Panc1 (cell line): ENCODE data around the gene ZSCAN31. TPM values are rescaled to one million over a fixed set of nuclear protein-coding genes. Genes with fewer than 3 reads are reported as not detected.

ENCODE experiments used
- ATAC-seq: fragments of 200-7000 bp; cut with Tn5 transposase; 2 replicates; pipeline ENCODE4 v1.9.1; 2020; ENCODE audit warnings: mild to moderate bottlenecking, moderate library complexity
- BruUV-seq: library from RNA; stranded (reverse); fragments of 400-500 nt; replicated peaks from 2 replicates; lab custom pipeline; 2021; lab: Mats Ljungman, UMichigan
- CTCF ChIA-PET: fragments of 300-600 bp; sonication (Branson Sonifier 250); formaldehyde crosslinking; loops from one replicate; lab custom pipeline; 2022; ENCODE audit warnings: antibody characterized with exemption; lab: Charles Lee
- POLR2A ChIA-PET: fragments of 300-600 bp; sonication (Branson Sonifier 250); formaldehyde crosslinking; loops from one replicate; lab custom pipeline; 2022; ENCODE audit warnings: antibody characterized with exemption; lab: Charles Lee
- DNase-seq: peaks from one replicate; pipeline ENCODE4 v3.0.0-alpha.2; 2010; ENCODE audit warnings: low read depth, low spot score
- H3K27ac ChIP-seq: 2 replicates; pipeline ENCODE4 v1.5.1; 2011; ENCODE audit warnings: mild to moderate bottlenecking, low read length, inconsistent platforms
- H3K27me3 ChIP-seq: fragments of 200-500 bp; sonication (Bioruptor generic); 2 replicates; pipeline ENCODE4 v1.6.0; 2014; ENCODE audit warnings: low read length, inconsistent platforms; ENCODE audit not compliant: control insufficient read depth, insufficient read depth
- H3K36me3 ChIP-seq: fragments of 200-500 bp; sonication (Bioruptor generic); 2 replicates; pipeline ENCODE4 v1.5.1; 2014; ENCODE audit warnings: inconsistent platforms, mild to moderate bottlenecking, low read length, moderate library complexity; ENCODE audit not compliant: control insufficient read depth, insufficient read depth
- H3K4me1 ChIP-seq: 2 replicates; pipeline ENCODE4 v1.5.1; 2011; ENCODE audit warnings: inconsistent platforms, mild to moderate bottlenecking, low read length, moderate library complexity; ENCODE audit not compliant: control insufficient read depth, insufficient read depth
- H3K4me3 ChIP-seq, 2 experiments: 2 replicates each; pipeline ENCODE4 v1.5.1; 2011 to 2012; ENCODE audit warnings: low read depth in 2 of 2, low read length in 2 of 2, mild to moderate bottlenecking in 2 of 2, inconsistent platforms in 1 of 2, moderate library complexity in 1 of 2
- H3K9me3 ChIP-seq: fragments of 200-500 bp; sonication (Bioruptor generic); 2 replicates; pipeline ENCODE4 v1.5.1; 2014; ENCODE audit warnings: low read depth, mild to moderate bottlenecking, inconsistent platforms, low read length, moderate library complexity; ENCODE audit not compliant: control insufficient read depth, insufficient read depth
- POLR2AphosphoS5 ChIP-seq: IDR thresholded peaks from 2 replicates; pipeline ENCODE4 v1.6.1; 2012; ENCODE audit warnings: mild to moderate bottlenecking, low read depth, low read length, moderate library complexity
- SIN3A ChIP-seq: IDR thresholded peaks from 2 replicates; pipeline ENCODE4 v1.6.1; 2012; ENCODE audit warnings: low read depth, mild to moderate bottlenecking, low read length, moderate library complexity, borderline replicate concordance; ENCODE audit not compliant: insufficient read depth
- TCF7L2 ChIP-seq: IDR thresholded peaks from 2 replicates; pipeline ENCODE4 v1.6.1; 2011; ENCODE audit warnings: mild to moderate bottlenecking, low read depth, low read length, inconsistent platforms
- in situ Hi-C: cut with HindIII; loops from 2 replicates; pipeline ENCODE4 v1.10.0; 2016; ENCODE audit warnings: low sequenced_read_pairs, low pct_unique_long_range_greater_than_20kb
- intact Hi-C: fragments of 100-400 bp; cut with micrococcal nuclease; formaldehyde crosslinking; loops from one replicate; pipeline ENCODE4 v1.10.0; 2022; ENCODE audit not compliant: unreplicated experiment
- total RNA-seq: library from RNA; stranded (reverse); gene quantifications from one replicate; pipeline ENCODE4 v1.2.1, GENCODE V29; 2021; ENCODE audit not compliant: unreplicated experiment
- TF ChIP-seq, protein P1 (sequence below): fragments of 450-650 bp; IDR thresholded peaks from 2 replicates; pipeline ENCODE4 v1.5.1; 2017; ENCODE audit warnings: mild to moderate bottlenecking
- TF ChIP-seq, protein P2 (sequence below), 2 experiments: IDR thresholded peaks; 2 replicates each; pipeline ENCODE4 v1.6.1; 2011 to 2012; ENCODE audit warnings: low read depth in 2 of 2, control low read depth in 1 of 2, low read length in 1 of 2, mild to moderate bottlenecking in 1 of 2, moderate library complexity in 1 of 2; ENCODE audit not compliant: insufficient read depth in 1 of 2

The ZSCAN31 gene
- total RNA-seq, 1 experiment from 2014 or later = 10.4 TPM

DNA sequence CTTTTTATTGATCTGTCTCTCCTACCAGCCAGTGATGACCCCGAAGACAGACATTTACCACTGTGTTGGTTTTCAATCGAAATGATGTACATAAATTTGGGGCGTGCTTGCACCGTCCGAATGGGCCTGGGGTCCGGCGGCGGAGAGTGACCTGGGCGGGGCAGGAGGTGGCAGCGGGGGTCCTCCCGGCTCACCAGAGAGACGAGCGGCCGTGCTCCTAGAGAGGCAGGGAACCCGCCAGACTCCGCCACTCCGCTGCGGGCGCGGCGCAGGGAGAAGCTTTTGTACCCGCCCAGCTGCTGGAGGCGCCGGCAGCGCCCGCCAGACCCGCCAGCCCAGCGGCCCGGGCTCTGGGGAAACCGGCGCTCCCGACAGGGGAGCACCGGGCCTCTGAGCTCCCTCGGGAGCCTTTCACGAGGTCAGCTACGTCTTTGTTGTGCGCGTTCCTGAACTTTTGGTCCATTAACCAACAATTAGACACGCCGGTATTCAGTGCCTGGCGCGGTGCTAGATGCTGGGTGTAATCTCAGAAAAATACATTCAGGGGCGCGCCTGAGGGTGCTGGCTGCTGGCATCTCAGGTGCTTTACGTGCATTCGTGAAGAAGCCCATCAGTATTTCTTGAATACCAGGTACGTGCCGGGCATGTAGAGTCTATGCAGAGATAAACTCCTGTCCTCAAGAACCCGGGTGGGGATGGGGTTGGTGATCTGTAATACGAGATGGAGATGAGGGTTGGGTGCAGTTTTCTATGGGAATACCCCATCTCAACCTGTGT is 54.5 kb downstream of the ZSCAN31 start, which contains the start of gene PGBD1:
Gene PGBD1, plus strand, starts transcription at position 285 of the 777 bp plus-strand sequence. CDS start 2,242 bp downstream, outside the sequence.
- in situ Hi-C loops (no loop called here), intact Hi-C loops (no loop called here)
- Histone ChIP-seq H3K9me3 (no peaks in the 10 kb centered on the region; the same call in 1 of the 2 replicates), H3K27ac (peak within 1 kb of the TSS; percentile 89), H3K4me3 (peak within 1 kb of the TSS; percentile 68 to 82), H3K27me3 (no peaks in the 10 kb centered on the region), H3K36me3 (0 out of 2 replicates have a peak, but pooled peaks cover 3% of the 10 kb centered on the region), H3K4me1 (peaks cover 7% of the 10 kb centered on the region; the same call in 1 of the 2 replicates)
- DNase-seq (no peak), ATAC-seq (peak; percentile 98)
- no TSS peak for BruUV-seq
- ChIA-PET POLR2A (no interaction called here), CTCF (interaction anchor here (0.6 kb wide), 1 partner anchor 64 kb away, joined by 3 read pairs; no protein-coding TSS in a partner anchor)
- TF ChIP-seq, protein P1, sequence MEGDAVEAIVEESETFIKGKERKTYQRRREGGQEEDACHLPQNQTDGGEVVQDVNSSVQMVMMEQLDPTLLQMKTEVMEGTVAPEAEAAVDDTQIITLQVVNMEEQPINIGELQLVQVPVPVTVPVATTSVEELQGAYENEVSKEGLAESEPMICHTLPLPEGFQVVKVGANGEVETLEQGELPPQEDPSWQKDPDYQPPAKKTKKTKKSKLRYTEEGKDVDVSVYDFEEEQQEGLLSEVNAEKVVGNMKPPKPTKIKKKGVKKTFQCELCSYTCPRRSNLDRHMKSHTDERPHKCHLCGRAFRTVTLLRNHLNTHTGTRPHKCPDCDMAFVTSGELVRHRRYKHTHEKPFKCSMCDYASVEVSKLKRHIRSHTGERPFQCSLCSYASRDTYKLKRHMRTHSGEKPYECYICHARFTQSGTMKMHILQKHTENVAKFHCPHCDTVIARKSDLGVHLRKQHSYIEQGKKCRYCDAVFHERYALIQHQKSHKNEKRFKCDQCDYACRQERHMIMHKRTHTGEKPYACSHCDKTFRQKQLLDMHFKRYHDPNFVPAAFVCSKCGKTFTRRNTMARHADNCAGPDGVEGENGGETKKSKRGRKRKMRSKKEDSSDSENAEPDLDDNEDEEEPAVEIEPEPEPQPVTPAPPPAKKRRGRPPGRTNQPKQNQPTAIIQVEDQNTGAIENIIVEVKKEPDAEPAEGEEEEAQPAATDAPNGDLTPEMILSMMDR = no peak
- TF ChIP-seq SIN3A (peak; percentile 57; the same call in 1 of the 2 replicates), TCF7L2 (no peak; the same call in 1 of the 2 replicates), POLR2AphosphoS5 (peak; percentile 68)
- TF ChIP-seq, protein P2, sequence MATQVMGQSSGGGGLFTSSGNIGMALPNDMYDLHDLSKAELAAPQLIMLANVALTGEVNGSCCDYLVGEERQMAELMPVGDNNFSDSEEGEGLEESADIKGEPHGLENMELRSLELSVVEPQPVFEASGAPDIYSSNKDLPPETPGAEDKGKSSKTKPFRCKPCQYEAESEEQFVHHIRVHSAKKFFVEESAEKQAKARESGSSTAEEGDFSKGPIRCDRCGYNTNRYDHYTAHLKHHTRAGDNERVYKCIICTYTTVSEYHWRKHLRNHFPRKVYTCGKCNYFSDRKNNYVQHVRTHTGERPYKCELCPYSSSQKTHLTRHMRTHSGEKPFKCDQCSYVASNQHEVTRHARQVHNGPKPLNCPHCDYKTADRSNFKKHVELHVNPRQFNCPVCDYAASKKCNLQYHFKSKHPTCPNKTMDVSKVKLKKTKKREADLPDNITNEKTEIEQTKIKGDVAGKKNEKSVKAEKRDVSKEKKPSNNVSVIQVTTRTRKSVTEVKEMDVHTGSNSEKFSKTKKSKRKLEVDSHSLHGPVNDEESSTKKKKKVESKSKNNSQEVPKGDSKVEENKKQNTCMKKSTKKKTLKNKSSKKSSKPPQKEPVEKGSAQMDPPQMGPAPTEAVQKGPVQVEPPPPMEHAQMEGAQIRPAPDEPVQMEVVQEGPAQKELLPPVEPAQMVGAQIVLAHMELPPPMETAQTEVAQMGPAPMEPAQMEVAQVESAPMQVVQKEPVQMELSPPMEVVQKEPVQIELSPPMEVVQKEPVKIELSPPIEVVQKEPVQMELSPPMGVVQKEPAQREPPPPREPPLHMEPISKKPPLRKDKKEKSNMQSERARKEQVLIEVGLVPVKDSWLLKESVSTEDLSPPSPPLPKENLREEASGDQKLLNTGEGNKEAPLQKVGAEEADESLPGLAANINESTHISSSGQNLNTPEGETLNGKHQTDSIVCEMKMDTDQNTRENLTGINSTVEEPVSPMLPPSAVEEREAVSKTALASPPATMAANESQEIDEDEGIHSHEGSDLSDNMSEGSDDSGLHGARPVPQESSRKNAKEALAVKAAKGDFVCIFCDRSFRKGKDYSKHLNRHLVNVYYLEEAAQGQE (IDR thresholded peaks at IDR 0.05; ENCODE audit: insufficient read depth in 1 of 2, low read depth in 2 of 2, low read length in 1 of 2) = no peak

DNA sequence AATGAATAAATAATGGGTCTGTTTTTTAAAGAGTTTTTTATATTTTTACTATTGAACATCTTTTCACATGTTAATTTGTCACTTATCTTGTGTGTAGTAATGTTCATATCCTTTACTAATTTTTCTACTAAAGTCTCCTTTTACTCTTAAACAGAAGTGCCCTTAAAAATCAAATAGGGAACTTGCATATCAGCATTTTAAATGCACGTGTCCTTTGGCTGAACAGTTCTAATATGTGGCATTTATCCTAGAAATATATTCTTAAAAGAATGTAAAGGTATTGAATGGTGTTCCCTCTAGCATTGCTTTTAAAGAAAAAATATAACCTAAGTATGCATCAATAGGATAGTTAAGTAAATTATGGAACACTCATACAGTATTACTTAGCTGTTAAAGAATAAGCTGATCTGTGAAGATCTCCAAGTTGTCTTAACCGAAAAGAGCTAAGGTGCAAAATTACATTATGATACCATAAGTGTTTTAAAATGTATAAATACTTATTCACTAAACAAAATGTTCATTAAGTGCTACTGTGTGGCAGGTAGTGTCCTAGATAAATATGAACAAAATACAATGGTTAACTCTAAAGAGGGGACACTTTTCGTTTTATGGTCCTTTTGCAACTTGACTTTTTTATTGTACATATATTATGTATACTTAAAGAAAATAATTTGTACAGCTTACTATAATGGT is 55.2 kb downstream of the ZSCAN31 start:
- in situ Hi-C loops = no loop called here
- Histone ChIP-seq H3K4me3 (peak overlapping the region; percentile 68 to 82), H3K27ac (peak overlapping the region; percentile 89), H3K27me3 (no peaks in the 10 kb centered on the region), H3K9me3 (no peaks in the 10 kb centered on the region; the same call in 1 of the 2 replicates), H3K4me1 (peaks cover 7% of the 10 kb centered on the region; the same call in 1 of the 2 replicates), H3K36me3 (0 out of 2 replicates have a peak, but pooled peaks cover 3% of the 10 kb centered on the region)
- intact Hi-C loops = no loop called here
- DNase-seq = no peak
- ATAC-seq = no peak
- ChIA-PET CTCF (no interaction called here), POLR2A (no interaction called here)
- no TSS peak for BruUV-seq
- TF ChIP-seq TCF7L2 = no peak
- TF ChIP-seq, protein P2 (IDR thresholded peaks at IDR 0.05; ENCODE audit: insufficient read depth in 1 of 2, low read depth in 2 of 2, low read length in 1 of 2) = no peak
- TF ChIP-seq POLR2AphosphoS5 = no peak
- TF ChIP-seq, protein P1 = no peak
- no peak for TF ChIP-seq SIN3A
